ENCODE data around the gene SLC37A4.
"Not testable (repeated sequence)": the region's sequence is repeated elsewhere in the genome, so short reads cannot be mapped to it uniquely, and the experiment has no call there.

SLC37A4 gene

GRCh38 chr11:119030329-119031047, at the start of gene SLC37A4:
SLC37A4 (minus strand) TSS chr11:119030877.
- peak; percentile 85 for DNase-seq (ENCODE audit: low read depth in 2 of 2)

DNA sequence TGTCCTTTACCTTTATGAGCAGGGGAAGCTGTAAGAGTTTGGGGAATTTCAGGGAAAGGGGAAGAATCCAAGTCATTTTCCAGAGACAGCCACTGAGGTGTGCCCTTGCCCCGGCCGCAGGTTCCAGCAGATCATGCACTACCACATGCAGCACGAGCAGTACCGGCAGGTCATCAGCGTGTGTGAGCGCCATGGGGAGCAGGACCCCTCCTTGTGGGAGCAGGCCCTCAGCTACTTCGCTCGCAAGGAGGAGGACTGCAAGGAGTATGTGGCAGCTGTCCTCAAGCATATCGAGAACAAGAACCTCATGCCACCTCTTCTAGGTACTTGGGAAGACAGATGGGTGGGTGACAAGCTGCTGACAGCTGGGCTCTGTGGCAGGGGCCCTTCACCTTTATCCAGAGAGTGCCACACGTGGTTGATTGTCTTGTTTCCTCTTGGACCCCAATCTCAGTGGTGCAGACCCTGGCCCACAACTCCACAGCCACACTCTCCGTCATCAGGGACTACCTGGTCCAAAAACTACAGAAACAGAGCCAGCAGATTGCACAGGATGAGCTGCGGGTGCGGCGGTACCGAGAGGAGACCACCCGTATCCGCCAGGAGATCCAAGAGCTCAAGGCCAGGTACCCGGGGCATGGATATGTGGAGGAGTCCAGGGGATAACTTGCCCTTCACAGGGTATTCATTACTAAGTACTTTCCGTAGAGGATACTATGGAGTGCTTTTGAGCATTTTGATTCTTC, 48.2 kb upstream of the SLC37A4 start:
- DNase-seq (ENCODE audit: low read depth in 2 of 2), result no peak

DNA sequence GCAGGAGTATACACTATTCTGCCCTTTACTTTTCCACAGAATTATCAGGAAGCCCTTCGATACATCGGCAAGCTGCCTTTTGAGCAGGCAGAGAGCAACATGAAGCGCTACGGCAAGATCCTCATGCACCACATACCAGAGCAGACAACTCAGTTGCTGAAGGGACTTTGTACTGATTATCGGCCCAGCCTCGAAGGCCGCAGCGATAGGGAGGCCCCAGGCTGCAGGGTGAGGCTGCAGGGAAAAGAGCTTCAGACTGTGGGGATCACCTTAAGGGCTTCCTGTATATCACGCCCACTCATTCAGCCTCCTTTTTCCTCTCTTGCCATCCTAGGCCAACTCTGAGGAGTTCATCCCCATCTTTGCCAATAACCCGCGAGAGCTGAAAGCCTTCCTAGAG, 47.2 kb upstream of the SLC37A4 start:
- no peak for DNase-seq (ENCODE audit: low read depth in 2 of 2)

DNA sequence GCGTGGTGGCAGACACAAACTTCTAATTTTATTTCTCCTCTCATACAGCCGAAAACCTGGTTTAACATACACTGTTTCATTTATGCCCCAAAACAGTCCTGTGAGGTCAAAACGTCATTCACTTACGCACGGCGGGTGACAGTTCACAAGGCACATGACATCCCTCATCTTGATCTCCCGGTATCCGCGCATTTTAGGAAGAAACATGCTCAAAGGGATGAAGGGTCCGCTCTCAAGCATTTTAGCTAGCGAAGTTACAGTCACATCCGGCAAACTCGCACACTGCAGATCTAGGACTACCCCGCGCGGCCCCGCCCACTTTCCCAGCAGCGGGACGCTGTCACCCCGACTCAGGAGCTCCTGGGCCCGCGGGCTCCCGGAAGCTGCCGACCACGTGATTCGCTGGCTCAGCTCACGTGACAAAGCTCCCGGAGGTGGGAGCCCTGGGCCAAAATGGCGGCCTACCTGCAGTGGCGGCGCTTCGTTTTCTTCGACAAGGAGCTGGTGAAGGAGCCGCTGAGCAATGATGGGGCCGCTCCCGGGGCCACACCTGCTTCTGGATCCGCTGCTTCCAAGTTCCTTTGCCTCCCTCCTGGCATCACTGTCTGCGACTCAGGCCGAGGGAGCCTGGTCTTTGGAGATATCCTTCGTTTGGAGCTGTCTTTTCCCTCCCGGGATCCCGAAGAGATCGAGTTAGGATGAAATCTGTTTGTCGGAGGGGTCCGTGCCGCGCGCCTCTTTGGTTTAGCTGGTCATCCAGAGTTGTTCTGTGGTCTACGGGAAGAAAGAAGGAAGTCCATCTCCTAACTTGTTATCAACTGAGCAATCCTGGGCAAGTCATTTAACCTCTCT, 36.9 kb upstream of the SLC37A4 start, which contains the start of gene VPS11:
Gene VPS11, plus strand, starts transcription at position 448 of the 852 bp plus-strand sequence. Its CDS starts 6 bp downstream, at position 454.
- peak; percentile 82 for DNase-seq (ENCODE audit: low read depth in 2 of 2)

- DNase-seq (ENCODE audit: low read depth in 2 of 2), result no peak
Measured at GRCh38 chr11:119065369-119065768, 34.7 kb upstream of the SLC37A4 start.

GRCh38 chr11:119062779-119063178, 32.1 kb upstream of the SLC37A4 start:
- DNase-seq (ENCODE audit: low read depth in 2 of 2), result no peak

GRCh38 chr11:119061256-119061655, 30.6 kb upstream of the SLC37A4 start:
- DNase-seq (ENCODE audit: low read depth in 2 of 2), result no peak

DNA sequence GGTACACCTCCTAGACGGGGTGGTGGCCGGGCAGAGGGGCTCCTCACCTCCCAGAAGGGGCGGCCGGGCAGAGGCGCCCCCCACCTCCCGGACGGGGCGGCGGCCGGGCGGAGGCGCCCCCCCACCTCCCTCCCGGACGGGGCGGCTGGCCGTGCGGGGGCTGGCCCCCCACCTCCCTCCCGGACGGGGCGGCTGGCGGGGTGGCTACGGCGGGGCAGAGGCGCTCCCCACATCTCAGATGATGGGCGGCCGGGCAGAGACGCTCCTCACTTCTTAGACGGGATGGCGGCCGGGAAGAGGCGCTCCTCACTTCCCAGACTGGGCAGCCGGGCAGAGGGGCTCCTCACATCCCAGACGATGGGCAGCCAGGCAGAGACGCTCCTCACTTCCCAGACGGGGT, 28.5 kb upstream of the SLC37A4 start:
- DNase-seq (ENCODE audit: low read depth in 2 of 2), result not testable (repeated sequence)

GRCh38 chr11:119057000-119057769, 26.5 kb upstream of the SLC37A4 start, which contains the start of gene HYOU1:
HYOU1 (minus strand) TSS chr11:119057205; CDS start chr11:119056160, 1,045 bp downstream.
- DNase-seq (ENCODE audit: low read depth in 2 of 2), result peak; percentile 85 to 88

GRCh38 chr11:119056421-119056999, 25.8 kb upstream of the SLC37A4 start:
- DNase-seq (ENCODE audit: low read depth in 2 of 2), result no peak

DNA sequence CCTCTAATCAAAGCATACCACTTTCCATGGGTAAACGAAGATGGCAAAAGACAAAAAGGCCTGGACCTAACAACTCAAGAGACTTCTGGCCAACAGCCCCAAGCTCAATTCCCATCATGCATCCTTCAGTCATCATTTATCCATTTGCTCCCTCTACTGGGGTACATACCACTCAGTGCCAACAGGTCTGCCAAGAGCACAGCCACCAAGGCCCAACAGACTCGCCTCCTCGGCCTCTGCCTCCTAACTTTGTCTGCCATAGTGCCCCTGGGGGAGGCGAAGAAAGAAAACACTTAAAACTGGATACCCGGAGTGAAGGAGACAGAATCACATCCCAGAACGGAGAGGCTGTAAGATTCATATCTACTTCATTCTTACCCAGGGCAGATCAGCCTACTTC, 25.2 kb upstream of the SLC37A4 start:
- no peak for DNase-seq (ENCODE audit: low read depth in 2 of 2)

- no peak for DNase-seq (ENCODE audit: low read depth in 2 of 2)
Measured at GRCh38 chr11:119054418-119054817, 23.7 kb upstream of the SLC37A4 start.

DNA sequence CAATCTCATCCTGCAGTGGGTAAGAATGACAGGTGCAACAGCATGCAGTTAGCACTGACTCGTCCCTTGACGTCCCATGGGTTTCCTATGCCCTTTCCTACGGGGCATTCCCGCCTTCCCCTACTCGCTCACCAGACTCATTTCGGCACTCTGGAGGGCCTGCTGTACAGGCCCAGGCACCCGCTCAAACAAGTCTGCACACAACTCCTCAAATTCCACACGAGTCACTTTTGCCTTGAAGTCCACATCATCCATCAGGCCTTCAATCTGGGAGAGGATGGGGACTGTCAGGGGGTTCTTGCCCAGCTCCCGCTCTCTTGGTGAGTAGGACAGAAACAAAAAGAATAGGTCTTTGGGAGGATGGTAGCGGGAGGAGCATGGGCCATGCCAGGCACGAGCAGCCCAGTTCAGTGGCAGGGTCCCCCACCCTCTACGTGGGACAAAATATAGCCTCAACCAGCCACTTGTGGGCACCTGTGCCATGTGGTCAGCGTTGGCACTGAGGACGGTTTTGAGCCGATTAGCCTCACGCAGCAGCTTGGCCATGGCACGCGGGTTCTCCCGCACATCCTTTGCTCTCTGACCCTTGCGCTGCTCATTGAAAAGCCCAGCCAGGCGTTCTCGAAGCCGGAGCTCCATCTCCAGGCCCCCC, 21.6 kb upstream of the SLC37A4 start:
- no peak for DNase-seq (ENCODE audit: low read depth in 2 of 2)

DNA sequence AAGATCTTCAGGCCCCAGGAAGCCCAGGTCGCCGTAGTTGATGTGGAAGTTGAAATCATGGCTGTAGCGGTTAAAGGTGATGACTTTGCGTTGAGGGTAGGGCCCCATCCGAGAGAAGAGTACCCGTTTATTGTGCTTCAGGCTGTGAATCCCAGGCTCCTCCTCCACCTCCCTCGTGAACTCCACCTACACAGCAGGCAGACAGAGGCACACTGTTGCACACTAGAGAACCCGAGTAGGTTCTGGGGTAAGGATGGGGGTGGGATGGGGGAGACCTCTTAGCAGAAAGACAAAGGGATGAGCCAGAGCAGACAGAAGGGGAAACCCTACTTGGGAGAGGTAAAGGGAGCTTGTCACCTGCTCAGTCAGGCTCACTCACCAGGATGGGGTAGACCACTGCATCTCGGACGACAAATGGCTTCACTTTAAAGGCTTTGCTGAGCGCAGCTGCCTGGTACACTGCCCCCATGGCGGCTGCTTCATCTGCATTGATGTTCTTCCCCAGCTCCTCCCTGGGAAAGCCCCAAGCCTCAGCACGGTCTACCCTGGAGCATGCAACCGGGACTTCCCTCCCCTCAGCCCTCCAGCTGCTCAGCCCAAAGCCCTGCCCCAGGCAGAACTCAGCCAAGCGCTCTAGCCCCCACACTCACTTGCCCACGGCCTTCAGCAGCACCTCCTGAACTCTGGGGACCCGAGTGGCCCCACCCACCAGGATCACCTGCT, 20.9 kb upstream of the SLC37A4 start:
- no peak for DNase-seq (ENCODE audit: low read depth in 2 of 2)

- DNase-seq (ENCODE audit: low read depth in 2 of 2), result no peak
Measured at GRCh38 chr11:119049081-119049480, 18.4 kb upstream of the SLC37A4 start.

DNA sequence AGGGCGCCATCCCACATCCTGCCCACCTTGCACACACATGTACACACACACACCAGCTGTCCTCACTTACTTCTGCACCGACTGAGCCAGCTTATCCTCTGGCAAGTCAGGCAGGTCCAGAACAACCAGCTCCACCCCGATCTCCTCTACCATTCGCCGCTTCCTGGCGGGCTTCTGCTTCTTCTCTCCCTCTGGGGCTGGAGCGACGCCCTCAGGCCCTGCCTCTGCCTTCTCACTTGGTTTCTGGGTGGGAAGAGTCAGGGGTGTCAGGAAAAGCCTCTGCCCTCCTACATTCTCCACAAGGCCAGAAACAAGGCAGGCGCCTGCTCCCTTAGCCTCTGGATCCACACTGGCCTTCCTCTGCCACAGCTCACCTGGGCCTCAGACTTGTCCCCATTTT, 18.0 kb upstream of the SLC37A4 start:
- DNase-seq (ENCODE audit: low read depth in 2 of 2), result no peak

DNA sequence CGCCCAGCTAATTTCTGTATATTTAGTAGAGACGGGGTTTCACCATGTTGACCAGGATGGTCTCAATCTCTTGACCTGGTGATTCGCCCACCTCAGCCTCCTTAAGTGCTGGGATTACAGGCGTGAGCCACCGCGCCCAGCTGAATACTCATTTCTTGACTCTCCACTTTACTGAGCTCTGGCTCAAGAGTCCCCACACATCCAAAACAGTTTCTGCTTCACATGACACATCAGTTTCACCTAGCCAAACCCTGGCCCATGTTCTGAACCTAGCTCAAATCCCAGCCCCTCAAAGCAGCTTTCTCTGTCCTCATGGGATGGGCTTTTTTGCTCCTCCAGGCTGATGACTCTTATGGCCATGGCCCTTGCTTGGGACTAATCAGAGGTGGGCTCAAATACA, 16.5 kb upstream of the SLC37A4 start:
- no peak for DNase-seq (ENCODE audit: low read depth in 2 of 2)

DNA sequence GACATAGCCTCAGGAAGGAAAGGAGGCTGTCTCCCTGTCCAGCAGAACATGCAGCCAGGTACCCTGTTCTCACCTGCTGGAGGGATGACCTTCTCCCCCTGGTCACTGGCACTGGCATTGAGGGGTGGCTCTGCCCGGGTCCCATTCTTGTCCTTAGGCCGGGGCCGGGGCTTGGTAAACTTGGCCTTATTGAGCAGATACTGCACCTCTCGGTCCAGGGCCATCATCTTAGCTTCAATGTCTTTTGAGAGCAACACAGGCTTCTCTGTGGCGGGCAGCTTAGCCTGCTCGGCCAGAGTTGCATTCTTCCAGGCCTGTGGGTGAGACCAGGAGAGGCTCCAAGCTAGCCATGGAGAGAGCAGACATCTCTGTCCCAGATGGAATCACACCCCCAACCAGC, 15.8 kb upstream of the SLC37A4 start:
- DNase-seq (ENCODE audit: low read depth in 2 of 2), result no peak

DNA sequence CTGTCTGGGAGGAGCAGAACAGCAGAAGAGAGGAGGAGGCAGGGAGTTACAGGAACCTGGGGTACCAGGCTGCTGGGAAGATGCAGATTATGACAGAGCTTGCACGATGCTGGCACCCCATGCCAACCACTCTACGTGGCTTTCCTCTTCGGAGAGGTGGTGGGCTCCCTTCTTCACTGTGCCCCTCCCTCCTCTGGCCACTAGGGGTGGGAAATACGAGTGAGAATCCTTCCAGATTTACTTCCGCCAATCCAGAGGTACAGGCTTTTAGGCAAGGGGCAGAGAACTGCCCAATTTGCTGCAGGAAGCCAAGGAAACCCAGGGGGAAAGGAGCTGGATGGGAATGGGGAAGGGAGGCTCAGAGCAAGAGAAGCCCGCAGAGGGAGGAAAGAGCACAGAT, 14.0 kb upstream of the SLC37A4 start:
- DNase-seq (ENCODE audit: low read depth in 2 of 2), result no peak

- no peak for DNase-seq (ENCODE audit: low read depth in 2 of 2)
Measured at GRCh38 chr11:119042927-119043326, 12.2 kb upstream of the SLC37A4 start.
